Calu3 (cell line): ENCODE data around the gene MCM9. TPM values are rescaled to one million over a fixed set of nuclear protein-coding genes. Genes with fewer than 3 reads are reported as not detected.

ENCODE experiments used
- BruUV-seq: library from RNA; stranded (reverse); fragments of 400-500 nt; replicated peaks from 2 replicates; lab custom pipeline; 2021; lab: Mats Ljungman, UMichigan
- CTCF ChIA-PET: fragments of 300-600 bp; sonication (Branson Sonifier 250); formaldehyde crosslinking; loops from one replicate; lab custom pipeline; 2022; ENCODE audit warnings: antibody characterized with exemption; lab: Charles Lee
- DNase-seq: peaks from one replicate; pipeline ENCODE4 v3.0.0; 2022
- H3K27ac Mint-ChIP-seq: one replicate; pipeline ENCODE4 v1.8.0; 2022; ENCODE audit warnings: mixed read lengths; ENCODE audit not compliant: unreplicated experiment
- H3K27me3 Mint-ChIP-seq: one replicate; pipeline ENCODE4 v1.8.0; 2022; ENCODE audit warnings: mixed read lengths; ENCODE audit not compliant: unreplicated experiment
- H3K36me3 Mint-ChIP-seq: one replicate; pipeline ENCODE4 v1.8.0; 2022; ENCODE audit warnings: mild to moderate bottlenecking, moderate library complexity, mixed read lengths; ENCODE audit not compliant: insufficient read depth, unreplicated experiment
- H3K4me1 Mint-ChIP-seq: one replicate; pipeline ENCODE4 v1.8.0; 2022; ENCODE audit warnings: mild to moderate bottlenecking, low read depth, mixed read lengths; ENCODE audit not compliant: unreplicated experiment
- H3K4me3 Mint-ChIP-seq: one replicate; pipeline ENCODE4 v1.8.0; 2022; ENCODE audit warnings: mild to moderate bottlenecking, low read depth, moderate library complexity, mixed read lengths; ENCODE audit not compliant: unreplicated experiment
- H3K9me3 Mint-ChIP-seq: one replicate; pipeline ENCODE4 v1.8.0; 2022; ENCODE audit warnings: low read depth, mixed read lengths; ENCODE audit not compliant: unreplicated experiment
- intact Hi-C: fragments of 100-400 bp; cut with micrococcal nuclease; formaldehyde crosslinking; loops from one replicate; pipeline ENCODE4 v1.10.0; 2022; ENCODE audit not compliant: unreplicated experiment
- total RNA-seq: library from RNA; stranded (reverse); gene quantifications from 2 replicates; pipeline ENCODE4 v1.2.3, GENCODE V29; 2022
- TF ChIP-seq, protein P1 (sequence below): fragments of 200-600 bp; IDR thresholded peaks from one replicate; pipeline ENCODE4 v1.8.0; 2022; ENCODE audit warnings: antibody characterized with exemption; ENCODE audit not compliant: unreplicated experiment

MCM9 gene
- total RNA-seq, 1 experiment from 2014 or later = 24.6 TPM

DNA sequence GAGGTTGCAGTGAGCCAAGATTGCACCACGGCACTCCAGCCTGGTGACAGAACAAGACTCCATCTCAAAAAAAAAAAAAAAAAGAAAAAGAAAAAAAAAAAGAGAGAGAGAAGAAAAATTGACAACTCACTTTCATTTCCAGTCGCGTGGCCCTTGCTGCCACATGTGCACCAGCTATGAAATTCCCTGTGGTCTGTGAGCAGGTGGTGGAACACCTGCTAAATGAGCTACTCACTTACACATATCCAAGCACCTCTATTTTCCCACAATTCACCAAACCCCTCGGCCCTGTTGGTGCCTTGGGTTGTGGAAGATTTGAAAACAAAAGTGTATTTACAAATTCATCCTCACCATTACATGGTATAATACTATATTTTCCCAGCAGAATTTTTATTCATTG, 146.3 kb downstream of the MCM9 start:
- intact Hi-C loops = no loop called here
- Mint-ChIP-seq H3K27ac (no peak overlapping the region), H3K4me3 (no peak overlapping the region), H3K27me3 (no peaks in the 10 kb centered on the region), H3K9me3 (no peaks in the 10 kb centered on the region), H3K4me1 (no peaks in the 10 kb centered on the region), H3K36me3 (no peaks in the 10 kb centered on the region)
- CTCF ChIA-PET = no interaction called here
- no peak for DNase-seq
- no TSS peak for BruUV-seq
- TF ChIP-seq, protein P1, sequence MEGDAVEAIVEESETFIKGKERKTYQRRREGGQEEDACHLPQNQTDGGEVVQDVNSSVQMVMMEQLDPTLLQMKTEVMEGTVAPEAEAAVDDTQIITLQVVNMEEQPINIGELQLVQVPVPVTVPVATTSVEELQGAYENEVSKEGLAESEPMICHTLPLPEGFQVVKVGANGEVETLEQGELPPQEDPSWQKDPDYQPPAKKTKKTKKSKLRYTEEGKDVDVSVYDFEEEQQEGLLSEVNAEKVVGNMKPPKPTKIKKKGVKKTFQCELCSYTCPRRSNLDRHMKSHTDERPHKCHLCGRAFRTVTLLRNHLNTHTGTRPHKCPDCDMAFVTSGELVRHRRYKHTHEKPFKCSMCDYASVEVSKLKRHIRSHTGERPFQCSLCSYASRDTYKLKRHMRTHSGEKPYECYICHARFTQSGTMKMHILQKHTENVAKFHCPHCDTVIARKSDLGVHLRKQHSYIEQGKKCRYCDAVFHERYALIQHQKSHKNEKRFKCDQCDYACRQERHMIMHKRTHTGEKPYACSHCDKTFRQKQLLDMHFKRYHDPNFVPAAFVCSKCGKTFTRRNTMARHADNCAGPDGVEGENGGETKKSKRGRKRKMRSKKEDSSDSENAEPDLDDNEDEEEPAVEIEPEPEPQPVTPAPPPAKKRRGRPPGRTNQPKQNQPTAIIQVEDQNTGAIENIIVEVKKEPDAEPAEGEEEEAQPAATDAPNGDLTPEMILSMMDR = no peak

DNA sequence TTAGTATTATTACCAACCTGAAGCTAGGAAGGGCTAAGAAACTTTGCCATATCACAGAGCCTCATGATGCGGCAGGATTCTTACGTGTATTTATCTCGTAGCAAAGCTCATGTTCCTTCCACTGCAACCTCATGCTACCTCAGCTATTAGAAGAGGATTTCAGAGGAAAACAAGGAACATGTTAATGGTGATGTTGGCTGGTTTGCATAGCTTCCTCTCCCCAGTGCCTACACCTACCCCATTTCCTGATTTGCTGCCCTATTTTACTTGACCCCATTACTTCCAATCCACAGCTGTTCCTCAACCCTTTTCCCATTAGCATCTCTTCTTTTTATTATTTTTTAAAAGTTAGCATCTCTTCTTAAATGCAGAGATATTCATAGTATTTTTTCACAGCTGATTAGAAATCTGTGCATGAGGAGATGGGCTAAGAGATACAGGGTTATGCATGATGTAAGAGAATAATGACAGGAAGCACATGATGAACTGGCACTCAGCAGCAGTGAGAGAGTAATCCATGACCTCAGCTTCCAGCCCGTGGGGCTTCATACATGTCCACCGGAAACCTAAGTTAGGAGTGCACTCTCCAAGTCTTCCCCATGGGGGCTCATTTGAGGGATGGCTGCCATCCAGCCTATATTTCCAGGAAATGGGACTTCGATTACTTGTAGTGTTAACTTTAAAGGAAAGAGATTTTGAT, 147.1 kb downstream of the MCM9 start:
- no peaks in the 10 kb centered on the region for H3K9me3 Mint-ChIP-seq
- H3K36me3 Mint-ChIP-seq = no peaks in the 10 kb centered on the region
- TF ChIP-seq, protein P1 = no peak
- H3K4me1 Mint-ChIP-seq = no peaks in the 10 kb centered on the region
- no peak overlapping the region for H3K4me3 Mint-ChIP-seq
- no peaks in the 10 kb centered on the region for H3K27me3 Mint-ChIP-seq
- CTCF ChIA-PET = no interaction called here
- H3K27ac Mint-ChIP-seq = no peak overlapping the region
- intact Hi-C loops = no loop called here
- BruUV-seq = no TSS peak
- no peak for DNase-seq

DNA sequence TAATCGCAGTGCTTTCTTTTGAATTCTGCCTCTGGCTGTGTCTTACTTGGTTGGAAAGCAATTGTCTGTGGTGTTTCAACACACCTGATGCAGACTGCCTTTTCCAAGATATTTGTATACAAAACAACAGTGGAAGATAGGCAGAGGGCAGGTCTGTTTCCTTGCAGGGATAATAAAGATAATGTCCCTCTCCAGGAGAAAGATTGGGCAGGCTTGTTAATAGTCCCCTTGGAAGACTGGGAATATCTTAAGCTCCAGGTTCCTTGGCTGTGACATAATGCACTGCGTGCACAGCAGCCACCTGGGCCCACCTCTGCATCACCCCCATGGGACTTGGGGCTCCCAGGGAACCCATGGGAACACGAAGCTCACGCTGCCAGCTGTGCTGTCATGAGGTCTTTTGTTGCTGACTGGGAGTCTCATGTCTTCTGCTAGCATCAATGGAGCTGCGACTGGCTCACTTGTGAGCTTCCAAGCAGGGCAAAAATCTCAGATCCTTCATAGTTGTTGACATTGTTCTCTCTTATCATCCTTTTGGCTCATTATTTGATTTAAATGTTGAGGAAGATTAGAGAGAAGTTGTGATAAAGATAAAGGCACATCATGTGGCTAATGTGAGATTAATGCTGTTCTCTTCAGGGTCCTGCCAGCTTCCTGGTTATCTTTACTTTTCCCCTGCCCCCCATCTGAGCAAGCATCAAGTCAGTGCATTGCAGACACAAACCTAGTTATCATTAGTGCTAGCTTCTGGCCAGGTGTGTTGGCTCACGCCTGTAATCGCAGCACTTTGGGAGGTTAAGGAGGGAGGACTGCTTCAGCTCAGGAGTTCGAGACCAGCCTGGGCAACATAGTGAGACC, 148.1 kb downstream of the MCM9 start:
- Mint-ChIP-seq H3K4me1 (no peaks in the 10 kb centered on the region), H3K27me3 (no peaks in the 10 kb centered on the region), H3K36me3 (no peaks in the 10 kb centered on the region), H3K27ac (no peak overlapping the region), H3K4me3 (no peak overlapping the region), H3K9me3 (no peaks in the 10 kb centered on the region)
- intact Hi-C loops = no loop called here
- CTCF ChIA-PET = no interaction called here
- DNase-seq = no peak
- TF ChIP-seq, protein P1 = no peak
- no TSS peak for BruUV-seq

DNA sequence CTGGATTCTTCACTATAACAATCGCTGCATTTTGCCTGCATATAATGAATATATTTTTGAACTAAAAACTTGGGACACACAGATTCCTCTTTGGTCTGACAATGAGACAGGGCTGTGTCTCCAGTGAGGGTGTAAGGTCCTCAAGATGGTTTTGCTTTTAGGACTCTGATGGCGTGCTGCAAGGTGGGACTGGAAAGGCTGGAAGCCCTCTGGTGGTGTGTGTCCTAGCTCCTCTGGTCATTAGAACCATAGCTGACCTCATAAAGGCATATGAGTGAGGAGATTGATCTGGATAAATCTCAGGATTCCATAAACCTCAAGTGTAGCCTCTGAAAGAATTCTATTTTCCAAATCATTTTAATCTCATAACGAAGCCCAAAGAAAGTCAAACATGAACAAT, 149.4 kb downstream of the MCM9 start:
- Mint-ChIP-seq H3K27ac (no peak overlapping the region), H3K4me1 (no peaks in the 10 kb centered on the region), H3K4me3 (no peak overlapping the region), H3K36me3 (no peaks in the 10 kb centered on the region), H3K27me3 (no peaks in the 10 kb centered on the region), H3K9me3 (no peaks in the 10 kb centered on the region)
- TF ChIP-seq, protein P1 = no peak
- intact Hi-C loops = no loop called here
- BruUV-seq = no TSS peak
- no peak for DNase-seq
- CTCF ChIA-PET = interaction anchor here (1.2 kb wide), 1 partner anchor 10 kb away, joined by 3 read pairs; no protein-coding TSS in a partner anchor
